HEK293 (cell line): ENCODE results near the gene SGMS1.

Source experiments
- CTCF ChIA-PET: fragments of 350-600 bp; formaldehyde crosslinking; extraction: SDS; loops from one replicate; lab custom pipeline; 2021; ENCODE audit warnings: antibody characterized with exemption; lab: Yijun Ruan, JAX
- POLR2A ChIA-PET: fragments of 300-600 bp; formaldehyde crosslinking; extraction: SDS; loops from one replicate; lab custom pipeline; 2020; ENCODE audit warnings: antibody characterized with exemption, inconsistent platforms; lab: Yijun Ruan, JAX
- H3K27ac ChIP-seq: fragments of 200-500 bp; sonication (Bioruptor generic); 2 replicates; pipeline ENCODE4 v1.5.1; 2014; ENCODE audit warnings: low read depth, low read length, control low read depth, inconsistent platforms; ENCODE audit errors: extremely low read depth
- H3K36me3 ChIP-seq, 2 experiments: fragments of 200-500 bp in 1 of 2; sonication (Bioruptor generic) in 1 of 2; 1 replicate in 1 of 2; 2 replicates in 1 of 2; pipeline ENCODE4 v1.5.1; 2014 to 2017; ENCODE audit warnings: inconsistent platforms in 2 of 2, low read length in 2 of 2; ENCODE audit not compliant: control insufficient read depth in 2 of 2, insufficient read depth in 1 of 2
- H3K4me1 ChIP-seq: fragments of 200-500 bp; sonication (Bioruptor generic); 2 replicates; pipeline ENCODE4 v1.5.1; 2014; ENCODE audit warnings: mild to moderate bottlenecking, low read length, inconsistent platforms; ENCODE audit not compliant: control insufficient read depth, insufficient read depth
- H3K4me3 ChIP-seq: 2 replicates; pipeline ENCODE4 v1.5.1; 2011; ENCODE audit warnings: low read depth, mild to moderate bottlenecking, control low read depth, low read length, moderate library complexity
- H3K9me3 ChIP-seq: fragments of 200-500 bp; sonication (Bioruptor generic); 2 replicates; pipeline ENCODE4 v1.5.1; 2014; ENCODE audit warnings: low read depth, low read length, inconsistent platforms; ENCODE audit not compliant: control insufficient read depth, insufficient read depth
- AEBP2 ChIP-seq: fragments of 450-650 bp; formaldehyde crosslinking; IDR thresholded peaks from 2 replicates; pipeline ENCODE4 v1.5.1; 2016; ENCODE audit warnings: missing biosample characterization, missing genetic modification characterization, borderline replicate concordance
- GLI4 ChIP-seq: fragments of 450-650 bp; formaldehyde crosslinking; IDR thresholded peaks from 2 replicates; pipeline ENCODE4 v1.5.1; 2016; ENCODE audit warnings: missing biosample characterization, missing genetic modification characterization
- HIC1 ChIP-seq: fragments of 450-650 bp; formaldehyde crosslinking; IDR thresholded peaks from 2 replicates; pipeline ENCODE4 v1.5.1; 2016; ENCODE audit warnings: missing biosample characterization, missing genetic modification characterization
- PRDM1 ChIP-seq: fragments of 450-650 bp; formaldehyde crosslinking; IDR thresholded peaks from 2 replicates; pipeline ENCODE4; 2016; ENCODE audit warnings: missing biosample characterization, missing genetic modification characterization
- REPIN1 ChIP-seq: fragments of 450-650 bp; formaldehyde crosslinking; IDR thresholded peaks from 2 replicates; pipeline ENCODE4 v1.5.1; 2017; ENCODE audit warnings: missing biosample characterization, missing genetic modification characterization, low read depth
- SCRT1 ChIP-seq: fragments of 450-650 bp; formaldehyde crosslinking; IDR thresholded peaks from 2 replicates; pipeline ENCODE4 v1.5.1; 2016; ENCODE audit warnings: missing biosample characterization, missing genetic modification characterization, borderline replicate concordance
- ZNF184 ChIP-seq: fragments of 450-650 bp; IDR thresholded peaks from 2 replicates; pipeline ENCODE4 v1.5.1; 2018; ENCODE audit warnings: missing biosample characterization, mild to moderate bottlenecking, missing genetic modification characterization
- ZNF366 ChIP-seq: fragments of 450-650 bp; formaldehyde crosslinking; conservative IDR thresholded peaks from 2 replicates; pipeline ENCODE4 v1.5.1; 2016; ENCODE audit warnings: missing biosample characterization, missing genetic modification characterization
- ZNF48 ChIP-seq: fragments of 450-650 bp; formaldehyde crosslinking; IDR thresholded peaks from 2 replicates; pipeline ENCODE4 v1.5.1; 2016; ENCODE audit warnings: missing biosample characterization, missing genetic modification characterization
- ZNF513 ChIP-seq: fragments of 450-650 bp; IDR thresholded peaks from 2 replicates; pipeline ENCODE4 v1.5.1; 2018; ENCODE audit warnings: missing biosample characterization, missing genetic modification characterization
- ZNF544 ChIP-seq: fragments of 450-650 bp; formaldehyde crosslinking; IDR thresholded peaks from 2 replicates; pipeline ENCODE4 v1.5.0; 2017; ENCODE audit warnings: missing biosample characterization, missing genetic modification characterization
- ZNF623 ChIP-seq: fragments of 450-650 bp; formaldehyde crosslinking; IDR thresholded peaks from 2 replicates; pipeline ENCODE4 v1.5.1; 2016; ENCODE audit warnings: missing biosample characterization, missing genetic modification characterization
- ZNF654 ChIP-seq: fragments of 450-650 bp; formaldehyde crosslinking; IDR thresholded peaks from 2 replicates; pipeline ENCODE4 v1.5.1; 2016; ENCODE audit warnings: low read depth, missing biosample characterization, missing genetic modification characterization
- ZNF768 ChIP-seq: fragments of 450-650 bp; formaldehyde crosslinking; IDR thresholded peaks from 2 replicates; pipeline ENCODE4 v1.5.1; 2018; ENCODE audit warnings: missing biosample characterization, mild to moderate bottlenecking, missing genetic modification characterization
- TF ChIP-seq, protein P1 (sequence below): fragments of 450-650 bp; formaldehyde crosslinking; conservative IDR thresholded peaks from 2 replicates; pipeline ENCODE4 v1.5.1; 2016; ENCODE audit warnings: low read depth, missing biosample characterization, missing genetic modification characterization
- TF ChIP-seq, protein P2 (sequence below): fragments of 450-650 bp; formaldehyde crosslinking; IDR thresholded peaks from 2 replicates; pipeline ENCODE4 v1.5.1; 2017; ENCODE audit warnings: missing biosample characterization, missing genetic modification characterization

The SGMS1 gene

DNA sequence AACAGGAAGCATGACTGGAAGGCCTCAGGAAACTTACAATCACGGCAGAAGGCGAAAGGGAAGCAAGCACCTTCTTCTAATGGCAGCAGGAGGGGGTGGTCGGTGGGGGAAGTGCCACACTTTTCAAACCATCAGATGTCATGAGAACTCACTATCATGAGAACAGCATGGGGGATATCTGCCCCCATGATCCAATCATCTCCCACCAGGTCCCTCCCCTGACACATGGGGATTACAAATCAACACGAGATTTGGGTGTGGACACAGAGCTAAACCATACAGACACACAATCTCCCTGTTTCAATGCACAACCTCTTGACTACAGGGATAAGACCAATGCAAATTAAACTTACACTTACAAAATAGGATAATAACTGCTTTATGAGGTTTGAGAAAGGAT lies 97.6 kb downstream of the SGMS1 start:
- Histone ChIP-seq H3K36me3 (no peaks in the 10 kb centered on the region), H3K4me3 (no peak overlapping the region)
- POLR2A ChIA-PET, result no interaction called here
- no peak for TF ChIP-seq ZNF48
- TF ChIP-seq, protein P1, sequence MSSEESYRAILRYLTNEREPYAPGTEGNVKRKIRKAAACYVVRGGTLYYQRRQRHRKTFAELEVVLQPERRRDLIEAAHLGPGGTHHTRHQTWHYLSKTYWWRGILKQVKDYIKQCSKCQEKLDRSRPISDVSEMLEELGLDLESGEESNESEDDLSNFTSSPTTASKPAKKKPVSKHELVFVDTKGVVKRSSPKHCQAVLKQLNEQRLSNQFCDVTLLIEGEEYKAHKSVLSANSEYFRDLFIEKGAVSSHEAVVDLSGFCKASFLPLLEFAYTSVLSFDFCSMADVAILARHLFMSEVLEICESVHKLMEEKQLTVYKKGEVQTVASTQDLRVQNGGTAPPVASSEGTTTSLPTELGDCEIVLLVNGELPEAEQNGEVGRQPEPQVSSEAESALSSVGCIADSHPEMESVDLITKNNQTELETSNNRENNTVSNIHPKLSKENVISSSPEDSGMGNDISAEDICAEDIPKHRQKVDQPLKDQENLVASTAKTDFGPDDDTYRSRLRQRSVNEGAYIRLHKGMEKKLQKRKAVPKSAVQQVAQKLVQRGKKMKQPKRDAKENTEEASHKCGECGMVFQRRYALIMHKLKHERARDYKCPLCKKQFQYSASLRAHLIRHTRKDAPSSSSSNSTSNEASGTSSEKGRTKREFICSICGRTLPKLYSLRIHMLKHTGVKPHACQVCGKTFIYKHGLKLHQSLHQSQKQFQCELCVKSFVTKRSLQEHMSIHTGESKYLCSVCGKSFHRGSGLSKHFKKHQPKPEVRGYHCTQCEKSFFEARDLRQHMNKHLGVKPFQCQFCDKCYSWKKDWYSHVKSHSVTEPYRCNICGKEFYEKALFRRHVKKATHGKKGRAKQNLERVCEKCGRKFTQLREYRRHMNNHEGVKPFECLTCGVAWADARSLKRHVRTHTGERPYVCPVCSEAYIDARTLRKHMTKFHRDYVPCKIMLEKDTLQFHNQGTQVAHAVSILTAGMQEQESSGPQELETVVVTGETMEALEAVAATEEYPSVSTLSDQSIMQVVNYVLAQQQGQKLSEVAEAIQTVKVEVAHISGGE (tag by site-specific recombination), result no peak
- TF ChIP-seq REPIN1 (tag by site-specific recombination), result no peak
- no peak for TF ChIP-seq ZNF184 (tag by site-specific recombination)
- TF ChIP-seq AEBP2 (tag by site-specific recombination), result no peak
- no peak for TF ChIP-seq ZNF366 (tag by site-specific recombination)
- TF ChIP-seq SCRT1 (tag by site-specific recombination), result no peak
- TF ChIP-seq ZNF544 (tag by site-specific recombination), result no peak
- TF ChIP-seq, protein P2, sequence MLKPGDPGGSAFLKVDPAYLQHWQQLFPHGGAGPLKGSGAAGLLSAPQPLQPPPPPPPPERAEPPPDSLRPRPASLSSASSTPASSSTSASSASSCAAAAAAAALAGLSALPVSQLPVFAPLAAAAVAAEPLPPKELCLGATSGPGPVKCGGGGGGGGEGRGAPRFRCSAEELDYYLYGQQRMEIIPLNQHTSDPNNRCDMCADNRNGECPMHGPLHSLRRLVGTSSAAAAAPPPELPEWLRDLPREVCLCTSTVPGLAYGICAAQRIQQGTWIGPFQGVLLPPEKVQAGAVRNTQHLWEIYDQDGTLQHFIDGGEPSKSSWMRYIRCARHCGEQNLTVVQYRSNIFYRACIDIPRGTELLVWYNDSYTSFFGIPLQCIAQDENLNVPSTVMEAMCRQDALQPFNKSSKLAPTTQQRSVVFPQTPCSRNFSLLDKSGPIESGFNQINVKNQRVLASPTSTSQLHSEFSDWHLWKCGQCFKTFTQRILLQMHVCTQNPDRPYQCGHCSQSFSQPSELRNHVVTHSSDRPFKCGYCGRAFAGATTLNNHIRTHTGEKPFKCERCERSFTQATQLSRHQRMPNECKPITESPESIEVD (tag by site-specific recombination), result no peak
- no peak for TF ChIP-seq PRDM1
- TF ChIP-seq GLI4, result no peak
- TF ChIP-seq ZNF513 (tag by site-specific recombination), result no peak
- TF ChIP-seq ZNF623 (tag by site-specific recombination), result no peak
- TF ChIP-seq HIC1 (tag by site-specific recombination), result no peak
- no peak for TF ChIP-seq ZNF768 (tag by site-specific recombination)
- TF ChIP-seq ZNF654 (tag by site-specific recombination), result no peak
- TF ChIP-seq, all 188 proteins: peak for 0
- CTCF ChIA-PET, result interaction anchor here (0.9 to 1.6 kb wide), 3 partner anchors 10 to 11 kb away, joined by 3 to 5 read pairs (median 4); no protein-coding TSS in a partner anchor
- H3K27ac ChIP-seq, result no peak overlapping the region
- H3K9me3 ChIP-seq, result no peaks in the 10 kb centered on the region
- H3K4me1 ChIP-seq, result no peaks in the 10 kb centered on the region
